ENCODE data around the gene THRAP3.
A peak's percentile ranks its signal among the peaks of the same experiment; 100 is the strongest.
"Not testable (repeated sequence)": the region's sequence is repeated elsewhere in the genome, so short reads cannot be mapped to it uniquely, and the experiment has no call there.

Gene THRAP3

DNA sequence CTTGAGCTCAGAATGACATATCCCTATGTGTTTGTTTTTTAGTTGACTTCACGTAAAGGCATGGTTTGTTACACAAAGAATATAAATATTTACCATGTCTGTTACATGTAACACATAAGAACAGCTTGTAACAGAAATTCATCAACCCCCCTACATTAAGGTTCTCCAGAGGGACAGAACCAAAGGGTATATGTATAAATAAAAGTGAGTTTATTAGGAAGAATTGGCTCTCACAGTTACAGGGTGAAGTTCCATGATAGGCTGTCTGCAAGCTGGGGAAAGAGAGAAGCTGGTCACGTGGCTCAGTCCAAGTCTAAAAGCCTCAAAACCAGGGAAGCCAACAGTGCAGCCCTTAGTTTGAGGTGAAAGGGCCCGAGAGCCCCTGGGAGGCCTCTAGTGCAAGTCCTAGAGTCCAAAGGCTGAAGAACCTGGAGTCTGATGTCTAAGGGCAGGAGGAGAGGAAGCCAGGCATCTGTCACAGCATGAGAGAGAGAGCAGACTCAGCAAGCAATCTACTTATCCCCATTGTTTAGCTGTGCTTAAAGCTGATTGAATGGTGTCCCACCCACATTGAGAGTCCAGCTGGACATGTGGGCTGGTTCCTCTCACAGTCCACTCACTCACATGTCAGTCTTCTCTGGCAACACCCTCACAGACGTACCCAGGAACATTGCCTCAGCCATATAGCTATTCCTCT, 15.8 kb downstream of the THRAP3 start:
- H3K4me3 ChIP-seq (ENCODE audit: low read depth, low read length), result no peak overlapping the region
- no peak for DNase-seq (ENCODE audit: low read depth)

DNA sequence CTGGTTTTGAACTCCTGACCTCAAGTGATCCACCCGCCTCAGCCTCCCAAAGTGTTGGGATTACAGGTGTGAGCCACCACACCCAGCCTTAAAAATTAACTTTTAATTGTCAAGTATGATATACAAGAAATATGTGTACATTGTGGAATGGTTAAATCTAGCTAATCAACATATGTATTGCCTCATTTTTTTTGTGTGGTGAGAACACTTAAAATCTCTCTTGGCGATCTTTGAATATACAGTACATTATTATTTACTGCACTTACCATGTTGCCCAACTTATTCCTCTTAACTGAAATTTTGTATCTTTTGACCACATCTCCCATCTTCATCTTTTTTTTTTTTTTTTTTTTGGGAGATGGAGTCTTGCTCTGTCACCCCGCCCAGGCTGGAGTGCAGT, 23.3 kb downstream of the THRAP3 start:
- no peak for DNase-seq (ENCODE audit: low read depth)
- no peak overlapping the region for H3K4me3 ChIP-seq (ENCODE audit: low read depth, low read length)

DNA sequence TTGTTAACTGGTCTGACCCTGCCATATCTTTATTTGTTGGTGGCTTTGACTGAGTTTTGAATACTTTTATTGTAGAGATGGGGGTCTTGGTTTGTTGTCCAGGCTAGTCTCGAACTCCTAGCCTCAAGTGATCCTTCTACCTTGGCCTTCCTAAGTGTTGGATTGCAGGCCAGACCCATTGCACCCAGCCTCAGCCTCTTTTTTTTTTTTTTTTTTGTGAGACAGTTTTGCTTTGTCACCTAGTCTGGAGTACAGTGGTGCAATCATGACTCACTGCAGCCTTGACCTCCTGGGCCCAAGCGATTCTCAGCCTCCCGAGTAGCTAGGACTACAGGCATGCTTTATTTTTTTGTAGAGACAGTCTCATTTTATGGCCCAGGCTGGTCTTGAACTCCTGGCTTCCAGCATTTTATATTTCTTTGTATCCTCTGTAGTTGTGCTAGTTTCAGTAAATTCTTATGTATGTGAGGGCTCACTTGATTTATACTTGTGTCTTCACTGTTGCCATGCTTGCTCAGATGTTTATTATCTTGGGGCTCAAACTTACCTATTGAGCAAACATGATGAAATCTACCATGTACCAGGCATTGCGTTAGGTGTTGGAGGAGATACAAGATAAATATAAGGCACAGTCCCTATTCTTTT, 24.1 kb downstream of the THRAP3 start:
- no peak overlapping the region for H3K4me3 ChIP-seq (ENCODE audit: low read depth, low read length)
- peak; percentile 77 for DNase-seq (ENCODE audit: low read depth)

DNA sequence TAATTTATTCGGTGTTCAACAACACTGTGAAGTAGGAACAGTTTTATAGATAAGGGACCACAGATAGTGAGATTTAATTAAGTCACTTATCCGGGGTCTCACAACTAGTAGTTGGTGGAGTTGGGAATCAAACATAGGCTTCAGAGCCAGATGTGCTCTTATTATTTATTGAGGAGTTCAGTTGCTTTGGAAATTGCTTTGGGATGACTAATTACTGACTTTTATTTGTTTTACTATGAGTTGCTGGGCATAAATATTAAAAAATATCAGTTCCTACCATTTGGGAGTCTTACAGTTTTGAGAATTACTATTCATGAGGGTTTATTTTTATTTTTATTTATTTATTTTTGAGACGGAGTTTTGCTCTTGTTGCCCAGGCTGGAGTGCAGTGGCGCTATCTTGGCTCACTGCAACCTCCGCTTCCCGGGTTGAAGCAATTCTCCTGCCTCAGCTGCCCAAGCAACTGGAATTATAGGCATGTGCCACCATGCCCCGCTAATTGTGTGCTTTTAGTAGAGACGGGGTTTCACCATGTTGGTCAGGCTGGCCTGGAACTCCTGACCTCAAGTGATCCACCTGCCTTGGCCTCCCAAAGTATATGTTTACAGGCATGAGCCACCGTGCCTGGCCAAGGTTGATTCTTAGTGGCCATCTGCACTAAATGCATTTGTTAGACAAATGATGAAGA, 27.7 kb downstream of the THRAP3 start:
- no peak for DNase-seq (ENCODE audit: low read depth)
- no peak overlapping the region for H3K4me3 ChIP-seq (ENCODE audit: low read depth, low read length)

DNA sequence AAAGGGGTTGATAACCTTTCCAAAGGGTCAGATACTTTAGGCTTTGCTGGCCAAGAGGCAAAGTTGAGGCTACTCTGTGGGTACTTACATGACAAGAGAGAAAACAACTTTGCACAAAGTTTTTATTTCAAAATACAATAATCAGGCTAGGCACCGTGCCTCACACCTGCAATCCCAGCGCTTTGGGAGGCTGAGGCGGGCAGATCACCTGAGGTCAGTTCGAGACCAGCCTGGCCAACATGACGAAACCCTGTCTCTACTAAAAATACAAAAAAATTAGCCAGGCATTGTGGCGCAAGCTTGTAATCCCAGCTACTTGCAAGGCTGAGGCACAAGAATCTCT, 28.2 kb downstream of the THRAP3 start:
- DNase-seq (ENCODE audit: low read depth); H3K4me3 ChIP-seq (ENCODE audit: low read depth, low read length): not testable (repeated sequence)

DNA sequence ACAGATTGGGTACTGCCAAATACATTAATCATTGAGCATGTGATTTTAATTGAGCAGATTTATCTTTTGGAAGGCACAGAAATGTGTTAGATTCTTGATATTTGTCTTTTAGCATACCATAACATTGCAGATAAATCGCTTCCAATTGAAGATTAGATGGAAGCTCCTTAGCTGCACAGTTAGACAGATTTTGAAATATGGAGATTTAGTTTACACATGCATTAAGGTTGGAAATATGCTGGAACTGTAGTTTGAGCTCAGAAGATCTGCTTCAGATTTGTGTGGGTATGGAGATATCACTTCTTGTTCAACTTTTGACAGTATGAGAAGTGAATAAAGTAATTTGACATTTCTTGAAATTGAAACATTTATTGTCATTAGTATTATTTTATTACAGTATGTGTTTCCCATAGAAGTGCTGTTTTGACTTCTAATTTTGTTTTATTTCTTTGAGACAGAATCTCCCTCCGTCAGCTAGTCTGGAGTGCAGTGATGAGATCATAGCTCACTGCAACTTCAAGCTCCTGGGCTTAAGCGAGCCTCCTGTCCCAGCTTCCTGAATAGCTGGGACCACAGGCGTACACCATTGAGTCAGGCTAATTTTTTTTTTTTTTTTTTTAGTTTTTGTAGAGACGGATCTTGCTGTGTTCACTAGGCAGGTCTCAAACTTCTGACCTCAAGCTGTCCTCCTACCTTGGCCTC, 29.1 kb downstream of the THRAP3 start:
- H3K4me3 ChIP-seq (ENCODE audit: low read depth, low read length), result no peak overlapping the region
- no peak for DNase-seq (ENCODE audit: low read depth)

DNA sequence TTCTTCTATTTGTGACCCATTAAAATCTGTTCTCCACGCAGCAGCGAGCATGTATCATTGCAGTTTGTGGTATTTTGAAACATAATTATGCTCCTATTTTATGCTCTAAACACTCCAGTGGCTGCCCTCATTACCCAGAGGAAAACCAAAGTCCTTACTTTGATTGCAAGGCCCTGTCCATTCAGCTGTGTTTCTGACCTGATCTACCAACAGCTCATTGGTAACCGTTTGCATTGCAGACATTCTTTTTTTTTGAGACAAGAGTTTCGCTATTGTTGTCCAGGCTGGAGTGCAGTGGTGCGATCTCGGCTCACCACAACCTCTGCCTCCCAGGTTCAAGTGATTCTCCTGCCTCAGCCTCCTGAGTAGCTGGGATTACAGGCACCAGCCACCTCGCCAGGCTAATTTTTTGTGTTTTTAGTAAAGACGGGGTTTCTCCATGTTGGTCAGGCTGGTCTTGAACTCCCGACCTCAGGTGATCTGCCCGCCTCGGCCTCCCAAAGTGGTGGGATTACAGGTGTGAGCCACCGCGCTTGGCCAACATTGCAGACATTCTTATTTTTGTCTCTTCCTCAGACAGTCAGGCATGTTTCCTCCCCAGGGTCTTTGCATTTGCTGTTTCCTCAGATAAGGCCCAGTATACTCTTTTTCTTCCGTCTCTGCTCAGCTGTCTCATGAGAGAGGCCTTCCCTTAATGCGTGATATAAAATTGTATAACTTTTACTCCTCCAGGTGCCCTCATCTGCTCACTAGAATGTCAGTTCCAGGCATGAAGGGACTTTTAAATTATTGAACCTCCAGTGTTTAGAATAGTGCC, 32.5 kb downstream of the THRAP3 start:
- no peak overlapping the region for H3K4me3 ChIP-seq (ENCODE audit: low read depth, low read length)
- no peak for DNase-seq (ENCODE audit: low read depth)

DNA sequence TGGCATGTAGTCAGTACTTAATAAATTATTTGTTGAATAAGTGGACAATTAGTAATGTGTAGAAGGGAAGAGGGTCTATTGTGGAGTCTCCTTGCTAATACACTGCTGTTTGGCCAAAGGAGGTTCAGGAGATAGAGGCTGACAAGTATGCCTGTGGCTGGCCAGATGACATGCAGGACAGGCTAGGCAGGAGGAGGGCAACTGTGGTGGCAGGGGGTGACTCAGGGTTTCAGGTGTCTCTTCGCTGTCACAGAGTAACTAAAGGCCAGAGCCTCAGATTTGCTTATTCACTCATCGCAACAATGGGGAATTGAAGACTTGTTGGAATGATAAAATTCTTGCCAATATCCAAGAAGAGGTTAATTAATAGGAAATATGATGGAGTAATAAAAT, 33.1 kb downstream of the THRAP3 start:
- no peak overlapping the region for H3K4me3 ChIP-seq (ENCODE audit: low read depth, low read length)
- no peak for DNase-seq (ENCODE audit: low read depth)

DNA sequence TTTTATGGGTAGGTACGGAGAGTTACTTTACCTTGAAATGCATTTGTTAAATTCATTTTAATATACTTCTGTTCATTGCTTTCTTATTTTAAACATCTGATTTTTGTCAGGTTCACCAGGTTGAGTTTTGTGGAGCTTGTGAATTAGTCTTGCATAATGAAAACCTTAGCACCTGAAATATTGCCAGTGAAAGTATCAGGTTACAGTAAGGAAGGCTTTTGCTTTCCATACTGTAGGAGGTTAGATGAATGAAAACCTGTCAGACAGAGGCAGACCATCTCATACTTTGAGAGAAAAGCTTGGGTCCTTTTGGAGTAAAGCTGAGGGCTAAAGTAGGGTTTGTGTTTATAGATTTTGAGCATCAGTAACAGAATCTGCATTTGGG, 34.7 kb downstream of the THRAP3 start:
- DNase-seq (ENCODE audit: low read depth), result no peak
- no peak overlapping the region for H3K4me3 ChIP-seq (ENCODE audit: low read depth, low read length)

DNA sequence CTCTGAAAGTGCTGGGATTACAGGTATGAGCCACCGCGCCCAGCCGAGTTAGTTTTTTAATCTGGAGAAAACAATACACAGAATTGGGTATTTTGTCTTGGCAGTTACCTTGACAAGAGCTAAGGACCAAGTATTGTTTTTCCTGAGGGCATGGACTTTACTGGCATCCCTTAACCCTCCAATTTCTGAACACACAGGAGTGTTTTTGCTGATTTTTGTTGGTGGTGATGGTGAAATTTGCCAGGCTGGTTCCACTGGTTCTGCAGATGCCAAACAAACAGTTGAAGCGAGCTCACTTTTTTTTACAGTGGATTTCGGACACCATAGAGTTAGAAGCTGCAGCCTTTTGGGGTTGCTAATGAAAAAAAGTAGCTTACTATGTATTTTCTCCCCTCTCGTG, 44.7 kb downstream of the THRAP3 start:
- H3K4me3 ChIP-seq (ENCODE audit: low read depth, low read length), result no peak overlapping the region
- DNase-seq (ENCODE audit: low read depth), result no peak

DNA sequence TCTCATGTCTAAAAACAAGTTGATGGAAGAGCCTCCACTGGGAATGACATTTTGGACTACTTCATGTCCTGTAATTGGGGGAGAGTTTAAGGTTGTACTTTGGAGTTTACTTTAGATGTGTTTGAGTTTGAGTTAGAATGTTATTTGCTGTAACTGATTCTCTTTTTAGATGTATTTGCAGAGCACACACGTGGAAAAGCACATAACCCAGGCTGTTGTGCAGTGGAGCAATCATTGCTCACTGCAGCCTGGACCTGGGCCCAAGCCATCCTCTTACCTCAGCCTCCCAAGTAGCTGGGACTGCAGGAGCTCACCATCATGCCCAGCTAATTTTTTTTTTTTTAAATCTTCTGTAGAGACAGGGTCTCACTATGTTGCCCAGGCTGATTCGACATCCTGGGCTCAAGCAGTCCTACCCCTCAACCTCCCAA, 45.2 kb downstream of the THRAP3 start:
- H3K4me3 ChIP-seq (ENCODE audit: low read depth, low read length), result no peak overlapping the region
- no peak for DNase-seq (ENCODE audit: low read depth)

DNA sequence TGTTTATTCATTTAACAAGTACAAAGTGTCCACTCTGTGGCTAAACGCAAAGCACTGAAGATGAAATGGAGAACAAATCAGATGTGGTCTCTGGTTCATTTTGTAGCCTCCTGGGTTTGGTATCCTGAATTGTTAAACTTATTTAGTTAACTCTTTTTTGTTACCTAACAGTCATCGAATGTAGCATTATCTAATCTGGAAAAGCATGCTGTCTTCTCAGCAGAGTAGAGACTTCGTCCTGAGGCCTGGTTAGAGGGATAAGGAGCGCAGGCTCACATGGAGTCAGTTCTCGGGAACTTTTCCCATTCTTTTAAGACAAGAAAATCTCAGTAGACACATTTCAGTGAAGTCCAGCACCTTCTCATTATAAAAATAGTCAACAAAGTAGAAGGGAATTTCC, 48.8 kb downstream of the THRAP3 start:
- H3K4me3 ChIP-seq (ENCODE audit: low read depth, low read length), result no peak overlapping the region
- no peak for DNase-seq (ENCODE audit: low read depth)

DNA sequence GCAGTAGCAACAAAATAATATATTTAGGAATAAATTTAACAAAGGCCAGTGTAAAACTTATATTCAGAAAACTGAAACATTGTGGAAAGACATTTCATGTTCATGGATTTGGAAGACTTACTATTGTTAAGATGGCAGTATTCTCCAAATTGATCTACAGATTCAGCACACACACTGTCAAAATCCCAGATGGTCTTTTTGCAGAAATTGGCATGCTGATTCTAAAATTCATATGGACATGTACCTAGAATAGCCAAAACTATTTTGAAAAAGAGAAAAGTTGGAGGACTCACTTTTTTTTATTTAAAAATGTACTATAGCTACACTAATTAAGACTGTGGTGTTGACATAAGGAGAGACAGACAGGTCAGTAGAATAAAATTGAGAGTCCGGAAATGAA, 50.0 kb downstream of the THRAP3 start:
- no peak for DNase-seq (ENCODE audit: low read depth)

DNA sequence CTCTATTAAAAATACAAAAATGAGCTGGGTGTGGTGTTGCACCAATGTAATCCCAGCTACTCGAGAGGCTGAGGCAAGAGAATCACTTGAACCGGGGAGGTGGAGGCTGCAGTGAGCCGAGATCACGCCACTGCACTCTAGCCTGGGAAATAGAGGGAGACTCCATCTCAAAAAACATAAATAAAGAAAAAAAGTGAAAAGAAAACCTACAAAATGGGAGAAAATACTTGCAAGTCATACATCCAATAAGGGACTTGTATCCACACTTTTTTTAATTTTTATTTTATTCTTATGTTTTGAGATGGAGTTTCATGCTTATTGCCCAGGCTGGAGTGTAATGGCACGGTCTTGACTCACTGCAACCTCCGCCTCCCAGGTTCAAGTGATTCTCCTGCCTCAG, 52.4 kb downstream of the THRAP3 start:
- no peak overlapping the region for H3K4me3 ChIP-seq (ENCODE audit: low read depth, low read length)
- DNase-seq (ENCODE audit: low read depth), result no peak

More for the DNA sequence above, 50.0 kb downstream of the THRAP3 start:
- no peak overlapping the region for H3K4me3 ChIP-seq (ENCODE audit: low read depth, low read length)

DNA sequence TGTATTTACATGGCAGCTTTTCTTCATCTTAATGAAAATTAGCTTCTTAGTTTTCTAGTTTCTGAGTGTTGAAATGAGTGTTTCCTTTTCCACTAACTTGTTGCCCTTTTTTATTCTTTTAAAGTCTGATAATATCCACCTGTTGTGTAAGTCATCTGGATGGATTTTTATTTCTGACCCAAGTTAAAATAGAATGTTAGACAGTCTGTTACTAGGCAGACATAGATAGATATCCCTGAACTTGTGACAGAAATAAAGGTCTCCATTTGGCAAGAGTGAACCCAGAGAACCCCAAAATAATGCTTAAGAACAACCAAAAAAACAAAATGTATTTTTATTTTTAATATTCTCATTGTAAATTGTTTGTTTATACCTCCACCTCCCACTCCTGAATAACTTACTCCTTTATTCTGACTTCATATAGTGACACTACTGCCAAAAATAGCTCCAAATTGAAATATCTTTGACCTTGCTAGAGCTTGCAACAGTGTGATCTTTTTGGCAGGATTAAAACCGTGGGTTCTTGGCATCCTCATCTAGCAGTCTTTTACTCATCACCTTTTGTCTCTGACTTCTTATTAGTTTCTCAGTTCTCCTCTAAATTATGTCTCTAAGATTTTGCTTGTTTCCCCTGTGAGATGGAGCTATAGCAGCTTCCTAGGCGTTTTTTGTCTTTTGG, 55.0 kb downstream of the THRAP3 start:
- H3K4me3 ChIP-seq (ENCODE audit: low read depth, low read length), result no peak overlapping the region
- no peak for DNase-seq (ENCODE audit: low read depth)

DNA sequence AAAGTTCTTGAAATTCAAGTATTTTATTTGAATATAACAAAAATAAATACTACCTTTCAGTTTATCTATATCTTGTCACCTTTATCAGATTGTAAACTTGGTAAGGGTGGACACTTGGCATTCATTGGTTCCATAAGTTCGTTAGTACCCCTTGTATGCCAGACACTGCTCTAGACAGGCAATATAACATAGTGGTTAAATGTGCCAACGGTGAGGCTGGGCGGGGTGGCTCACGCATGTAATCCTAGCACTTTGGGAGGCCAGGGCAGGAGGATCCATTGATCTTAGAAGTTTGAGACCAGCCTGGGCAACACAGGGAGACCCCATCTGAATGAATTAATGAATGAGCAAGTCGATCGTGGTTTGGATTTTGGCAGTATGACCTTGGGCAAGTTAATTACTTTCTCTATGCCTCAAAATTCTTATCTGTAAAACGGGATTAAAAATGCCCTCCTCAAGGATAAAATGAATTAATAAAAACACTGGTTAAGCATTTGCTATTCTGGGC, 55.6 kb downstream of the THRAP3 start:
- no peak for DNase-seq (ENCODE audit: low read depth)
- no peak overlapping the region for H3K4me3 ChIP-seq (ENCODE audit: low read depth, low read length)

DNA sequence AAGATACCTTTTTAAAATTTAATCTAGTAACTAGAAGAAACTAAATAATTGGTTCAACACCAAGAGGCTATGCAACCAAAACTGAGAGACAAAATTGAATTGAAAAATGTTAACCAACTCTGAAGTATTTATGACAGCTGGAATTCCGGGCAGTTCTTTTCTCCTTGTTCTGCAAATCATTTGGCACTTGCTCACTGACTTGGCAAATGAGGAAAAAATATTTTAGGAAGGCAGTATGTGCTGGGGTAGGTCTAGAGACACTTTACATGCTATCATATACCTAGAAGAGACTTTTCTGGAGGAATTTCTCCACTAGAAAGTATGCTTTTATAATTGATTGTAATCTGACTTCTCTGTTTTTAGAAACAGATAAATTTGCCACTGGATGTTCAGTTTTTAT, 59.8 kb downstream of the THRAP3 start:
- no peak for DNase-seq (ENCODE audit: low read depth)
- H3K4me3 ChIP-seq (ENCODE audit: low read depth, low read length), result no peak overlapping the region

DNA sequence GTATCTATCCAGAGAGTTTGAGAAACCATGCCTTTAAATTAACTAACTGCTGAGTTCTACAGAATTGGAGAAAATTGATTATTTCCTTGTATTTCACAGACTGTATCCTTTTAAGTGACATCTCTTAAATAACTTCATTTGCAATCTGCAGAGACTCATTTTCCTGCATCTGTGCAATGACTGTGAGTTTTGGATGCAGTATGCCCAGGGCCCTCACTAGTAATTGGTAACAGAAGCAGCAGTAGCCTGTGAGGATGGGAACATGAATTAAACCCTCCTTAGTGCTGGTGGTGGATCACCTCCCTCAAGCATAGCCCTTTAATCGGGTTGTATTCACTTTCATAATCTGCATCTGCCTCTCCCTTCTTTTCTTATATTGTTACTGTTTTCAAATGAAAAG, 60.3 kb downstream of the THRAP3 start:
- no peak for DNase-seq (ENCODE audit: low read depth)
- H3K4me3 ChIP-seq (ENCODE audit: low read depth, low read length), result no peak overlapping the region
